ENCODE data around the gene LRCH2.
A peak's percentile ranks its signal among the peaks of the same experiment; 100 is the strongest.

Gene LRCH2

GRCh38 chrX:115089419-115089818, 144.5 kb downstream of the LRCH2 start:
- H3K27me3 ChIP-seq (replicated peaks; ENCODE audit: control insufficient read depth, insufficient read depth, low read length) = no peaks in the 10 kb centered on the region
- H3K4me3 ChIP-seq (replicated peaks; ENCODE audit: low read depth, low read length) = no peak overlapping the region
- TF ChIP-seq, protein P1, sequence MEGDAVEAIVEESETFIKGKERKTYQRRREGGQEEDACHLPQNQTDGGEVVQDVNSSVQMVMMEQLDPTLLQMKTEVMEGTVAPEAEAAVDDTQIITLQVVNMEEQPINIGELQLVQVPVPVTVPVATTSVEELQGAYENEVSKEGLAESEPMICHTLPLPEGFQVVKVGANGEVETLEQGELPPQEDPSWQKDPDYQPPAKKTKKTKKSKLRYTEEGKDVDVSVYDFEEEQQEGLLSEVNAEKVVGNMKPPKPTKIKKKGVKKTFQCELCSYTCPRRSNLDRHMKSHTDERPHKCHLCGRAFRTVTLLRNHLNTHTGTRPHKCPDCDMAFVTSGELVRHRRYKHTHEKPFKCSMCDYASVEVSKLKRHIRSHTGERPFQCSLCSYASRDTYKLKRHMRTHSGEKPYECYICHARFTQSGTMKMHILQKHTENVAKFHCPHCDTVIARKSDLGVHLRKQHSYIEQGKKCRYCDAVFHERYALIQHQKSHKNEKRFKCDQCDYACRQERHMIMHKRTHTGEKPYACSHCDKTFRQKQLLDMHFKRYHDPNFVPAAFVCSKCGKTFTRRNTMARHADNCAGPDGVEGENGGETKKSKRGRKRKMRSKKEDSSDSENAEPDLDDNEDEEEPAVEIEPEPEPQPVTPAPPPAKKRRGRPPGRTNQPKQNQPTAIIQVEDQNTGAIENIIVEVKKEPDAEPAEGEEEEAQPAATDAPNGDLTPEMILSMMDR (IDR thresholded peaks at IDR 0.05; ENCODE audit: insufficient read depth, low read length, poor library complexity, severe bottlenecking) = no peak
- no peaks in the 10 kb centered on the region for H3K36me3 ChIP-seq (ENCODE audit: control insufficient read depth, insufficient read depth, low read length)
- no peak for DNase-seq (ENCODE audit: extremely low read depth, insufficient read length)

- H3K27me3 ChIP-seq (replicated peaks; ENCODE audit: control insufficient read depth, insufficient read depth, low read length) = no peaks in the 10 kb centered on the region
- no peak overlapping the region for H3K4me3 ChIP-seq (replicated peaks; ENCODE audit: low read depth, low read length)
- TF ChIP-seq, protein P1 (IDR thresholded peaks at IDR 0.05; ENCODE audit: insufficient read depth, low read length, poor library complexity, severe bottlenecking) = no peak
- DNase-seq (ENCODE audit: extremely low read depth, insufficient read length) = peak; percentile 1
- no peaks in the 10 kb centered on the region for H3K36me3 ChIP-seq (ENCODE audit: control insufficient read depth, insufficient read depth, low read length)
Measured at GRCh38 chrX:115068896-115069295, 165.0 kb downstream of the LRCH2 start.

DNA sequence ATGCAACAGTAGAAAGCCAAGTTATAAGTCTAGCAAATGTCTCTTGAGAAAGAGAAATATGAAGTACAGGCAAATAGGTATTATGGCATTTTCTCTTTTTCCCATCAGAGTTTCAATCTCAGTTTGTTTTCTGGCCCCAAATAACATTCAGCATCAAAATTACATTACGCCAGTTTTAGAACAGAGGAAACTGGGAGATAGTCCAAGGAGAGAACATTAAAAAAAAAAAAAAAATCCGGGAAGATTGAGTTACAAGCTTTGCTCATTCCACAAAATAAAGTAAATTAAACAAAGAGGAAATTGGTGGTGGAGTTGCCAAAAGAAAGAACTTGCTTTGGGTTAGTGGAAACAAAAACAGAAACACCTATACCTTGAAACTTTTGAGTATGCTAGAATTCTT, 166.1 kb downstream of the LRCH2 start:
- Histone ChIP-seq H3K36me3 (ENCODE audit: control insufficient read depth, insufficient read depth, low read length) (no peaks in the 10 kb centered on the region), H3K27me3 (replicated peaks; ENCODE audit: control insufficient read depth, insufficient read depth, low read length) (no peaks in the 10 kb centered on the region), H3K4me3 (replicated peaks; ENCODE audit: low read depth, low read length) (no peak overlapping the region)
- DNase-seq (ENCODE audit: extremely low read depth, insufficient read length) = no peak
- TF ChIP-seq, protein P1 (IDR thresholded peaks at IDR 0.05; ENCODE audit: insufficient read depth, low read length, poor library complexity, severe bottlenecking) = no peak

GRCh38 chrX:115065304-115065703, 168.6 kb downstream of the LRCH2 start:
- TF ChIP-seq, protein P1 (IDR thresholded peaks at IDR 0.05; ENCODE audit: insufficient read depth, low read length, poor library complexity, severe bottlenecking) = no peak
- no peak for DNase-seq (ENCODE audit: extremely low read depth, insufficient read length)
- Histone ChIP-seq H3K27me3 (replicated peaks; ENCODE audit: control insufficient read depth, insufficient read depth, low read length) (no peaks in the 10 kb centered on the region), H3K36me3 (ENCODE audit: control insufficient read depth, insufficient read depth, low read length) (no peaks in the 10 kb centered on the region), H3K4me3 (replicated peaks; ENCODE audit: low read depth, low read length) (no peak overlapping the region)

Data from GM06990 (cell line).